ENCODE data around the gene THRB.

GRCh38 chr3:24377218-24377993, 117.2 kb downstream of the THRB start:
- TF ChIP-seq POLR2AphosphoS5 (IDR thresholded peaks at IDR 0.05) (no peak), CTCF (IDR thresholded peaks at IDR 0.05) (no peak)
